ENCODE results near the gene CIAO2B.
"Not testable (repeated sequence)": the region's sequence is repeated elsewhere in the genome, so short reads cannot be mapped to it uniquely, and the experiment has no call there.

The CIAO2B gene

DNA sequence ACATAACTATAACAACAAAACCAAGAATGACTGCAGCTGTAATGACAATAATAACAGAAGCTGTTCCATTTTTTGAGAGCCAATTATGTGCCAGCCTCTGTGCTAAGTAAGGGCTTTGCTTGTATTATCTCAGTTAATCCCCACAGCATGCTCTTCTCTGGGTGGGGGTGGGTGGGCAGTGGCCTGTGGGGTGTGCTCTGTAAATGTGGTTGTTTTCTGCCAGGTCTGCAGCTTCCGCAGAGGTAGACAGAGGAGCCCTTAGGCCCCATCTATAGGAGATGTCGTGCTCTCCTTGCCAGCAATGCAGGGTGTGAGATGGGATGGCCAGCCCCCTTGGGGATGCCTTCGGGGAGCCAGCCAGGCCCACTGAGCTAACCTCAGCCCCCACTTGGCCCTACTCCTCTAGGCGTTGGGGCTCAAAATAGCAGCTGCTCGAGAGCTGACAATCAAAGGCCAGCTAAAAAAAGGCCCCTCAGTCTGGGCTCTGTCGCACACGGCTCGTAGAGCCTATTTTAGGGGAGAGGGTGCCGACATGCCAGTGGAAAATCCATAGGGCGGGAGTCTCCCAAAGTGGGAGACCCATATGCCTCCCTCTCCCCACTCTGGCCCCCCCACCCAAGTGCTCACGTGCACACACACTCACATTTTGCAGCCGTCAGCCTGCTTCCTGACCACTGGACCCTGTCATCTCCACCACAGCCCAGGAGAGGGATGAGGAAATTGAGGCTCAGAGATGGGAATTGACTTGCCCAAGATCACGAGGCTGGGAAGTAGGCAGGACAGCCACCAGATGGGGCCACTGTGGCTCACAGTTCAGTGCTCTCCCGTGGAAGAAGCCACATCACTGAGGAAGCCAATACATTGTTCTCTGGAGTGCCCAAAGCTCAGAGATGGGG, 31.3 kb downstream of the CIAO2B start:
- DNase-seq, result peak; percentile 17

DNA sequence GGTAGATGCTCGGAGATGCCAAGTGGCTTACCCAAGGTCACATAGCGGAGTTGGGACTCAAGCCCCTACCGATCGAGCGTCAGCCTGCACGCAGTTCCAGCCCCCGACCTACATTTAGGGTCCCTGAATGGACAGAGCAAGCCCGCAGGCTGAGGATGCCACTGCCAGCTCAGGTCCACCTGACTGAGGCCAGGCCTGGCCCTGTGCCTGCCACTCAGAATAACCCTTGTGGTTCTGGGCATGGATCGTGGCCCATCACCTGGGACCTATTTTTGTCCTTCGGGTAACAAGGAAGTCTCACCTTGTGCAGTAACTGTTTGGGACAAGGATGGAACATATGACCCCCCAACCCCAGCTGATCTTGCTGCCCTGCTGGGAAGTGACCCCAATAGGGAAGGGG, 32.6 kb downstream of the CIAO2B start:
- no peak for DNase-seq

DNA sequence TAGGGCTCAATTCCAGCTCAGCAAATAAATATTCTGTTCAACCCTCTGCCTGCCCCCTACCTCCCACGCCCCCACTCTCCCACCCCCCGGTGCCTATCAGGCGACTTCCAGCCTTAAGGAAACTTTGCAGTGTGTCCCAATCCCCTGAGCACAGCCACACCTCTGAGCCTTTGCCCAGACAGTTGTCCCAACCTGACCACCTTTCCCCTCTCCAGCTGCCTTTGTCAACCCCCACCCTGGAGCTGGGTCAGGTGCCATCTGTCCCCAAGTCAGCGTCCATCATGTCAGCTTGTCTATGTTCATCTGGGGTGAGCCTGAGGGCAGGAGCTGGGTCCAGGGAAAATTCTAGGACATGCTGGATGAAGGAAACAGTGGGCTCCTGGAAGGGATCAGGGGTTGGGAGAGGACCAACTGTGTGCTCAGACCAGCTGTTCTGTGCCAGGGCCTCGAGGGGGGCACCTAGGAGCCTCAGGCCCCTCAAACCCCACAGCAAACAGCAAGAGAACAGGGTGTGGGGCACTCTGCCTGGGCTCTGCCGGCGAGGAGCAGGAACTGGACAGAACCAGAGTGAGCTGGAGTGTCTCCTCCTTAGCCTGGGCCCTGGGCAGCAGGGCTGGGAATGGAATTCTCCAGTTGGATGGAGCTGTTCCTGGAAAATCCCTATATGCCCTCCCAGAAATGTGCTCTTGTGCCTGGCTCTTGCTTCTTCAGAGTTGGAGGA, 33.3 kb downstream of the CIAO2B start:
- DNase-seq, result peak; percentile 41

DNA sequence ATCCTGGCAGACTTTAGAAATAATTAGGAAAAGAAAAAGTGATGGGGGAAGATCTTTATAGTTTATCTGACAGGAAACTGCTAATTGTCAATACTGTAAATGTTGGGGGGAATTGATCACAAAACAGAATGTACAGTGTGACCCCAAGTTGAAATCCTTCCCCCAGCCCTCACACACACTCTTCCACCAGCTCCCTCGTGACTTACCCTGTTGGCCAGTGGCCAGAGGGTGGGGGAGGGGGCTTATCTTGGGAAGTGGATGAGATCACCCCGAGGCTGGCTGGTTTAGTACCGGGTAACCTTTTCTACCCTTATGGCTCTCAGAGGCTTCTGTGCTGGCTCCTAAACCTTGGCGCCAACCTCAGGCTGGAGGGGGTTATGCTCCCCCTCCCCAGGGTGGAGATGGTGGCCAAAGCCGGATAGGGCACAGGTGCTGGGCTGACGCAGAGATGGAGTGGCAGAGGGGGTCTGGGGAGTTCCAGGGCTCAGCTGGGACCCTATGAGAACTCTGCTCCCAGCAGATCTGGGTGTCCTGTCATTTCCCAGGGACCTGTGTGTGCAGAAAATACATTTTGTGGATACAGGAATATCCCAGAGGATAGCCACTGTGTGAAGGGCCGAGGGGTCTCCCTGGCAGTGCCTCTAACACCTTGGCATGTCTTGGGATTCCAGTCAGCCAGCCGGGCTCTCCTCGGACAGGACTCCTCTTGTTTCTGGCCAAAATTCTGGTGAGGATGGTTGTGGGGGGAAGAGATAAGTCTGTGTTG, 34.1 kb downstream of the CIAO2B start:
- peak; percentile 62 for DNase-seq

DNA sequence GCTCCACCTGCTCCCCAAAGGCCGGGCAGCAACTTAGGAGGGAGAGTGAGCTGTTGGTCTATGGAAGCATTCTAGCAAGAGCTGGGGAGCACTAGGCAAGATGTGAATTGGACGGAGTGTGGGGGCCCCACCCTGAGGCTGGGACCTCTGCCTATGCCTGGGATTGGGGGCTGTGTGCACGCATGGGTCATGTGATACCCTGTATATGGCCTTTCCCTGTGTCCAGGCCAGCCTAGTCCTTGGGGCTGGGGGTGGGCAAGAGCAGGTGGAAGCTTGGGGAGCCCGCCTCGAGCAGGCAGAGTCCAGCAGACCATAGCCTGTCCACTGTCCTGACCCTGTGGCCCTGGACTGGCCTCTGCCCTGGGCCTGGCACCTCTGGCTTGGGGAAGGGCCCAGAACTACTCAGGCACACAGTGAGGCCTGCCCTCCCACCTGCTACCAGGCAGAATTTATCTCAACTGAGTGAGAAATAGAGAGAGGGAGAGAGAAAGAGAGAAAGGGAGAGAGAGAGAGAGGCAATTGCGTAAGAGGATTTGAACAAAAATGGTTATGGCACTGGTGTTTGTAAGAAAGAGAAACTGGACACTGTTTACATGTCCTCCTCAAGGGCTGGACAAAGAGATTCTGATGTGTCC, 34.8 kb downstream of the CIAO2B start:
- DNase-seq, result no peak

DNA sequence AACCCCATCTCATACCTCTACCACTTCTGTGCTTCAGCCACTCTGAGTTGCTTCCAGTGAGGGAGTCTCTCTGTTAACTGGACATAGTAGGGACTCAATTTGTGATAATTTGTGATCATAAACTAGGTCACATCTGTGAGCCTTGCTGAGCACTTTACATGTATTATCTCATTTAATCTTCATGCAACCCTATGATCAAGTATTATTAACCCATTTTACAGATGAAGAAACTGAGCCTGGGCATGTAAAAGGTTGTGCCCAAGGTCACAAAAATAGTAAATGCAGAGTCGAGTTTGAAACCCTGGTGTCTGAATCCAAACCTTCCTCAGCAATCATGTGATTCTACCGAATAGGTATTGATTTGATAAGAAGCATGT, 35.3 kb downstream of the CIAO2B start:
- no peak for DNase-seq

DNA sequence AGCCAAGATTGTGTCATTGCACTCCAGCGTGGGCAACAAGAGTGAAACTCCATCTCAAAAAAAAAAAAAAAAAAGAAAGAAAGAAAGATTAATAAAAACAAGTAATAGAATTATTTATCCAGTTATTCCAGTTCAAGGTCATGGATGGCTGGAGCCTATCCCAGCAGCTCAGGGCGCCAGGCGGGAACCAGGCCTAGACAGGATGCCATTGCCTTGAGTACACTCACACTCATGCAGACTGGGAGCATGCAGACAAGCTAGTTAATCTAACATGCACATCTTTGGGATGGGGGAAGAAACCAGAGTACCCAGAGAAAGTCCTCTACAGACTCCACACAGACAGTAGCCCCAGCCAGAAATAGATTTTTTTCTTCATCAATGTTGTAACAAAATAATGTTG, 36.0 kb downstream of the CIAO2B start:
- no peak for DNase-seq

DNA sequence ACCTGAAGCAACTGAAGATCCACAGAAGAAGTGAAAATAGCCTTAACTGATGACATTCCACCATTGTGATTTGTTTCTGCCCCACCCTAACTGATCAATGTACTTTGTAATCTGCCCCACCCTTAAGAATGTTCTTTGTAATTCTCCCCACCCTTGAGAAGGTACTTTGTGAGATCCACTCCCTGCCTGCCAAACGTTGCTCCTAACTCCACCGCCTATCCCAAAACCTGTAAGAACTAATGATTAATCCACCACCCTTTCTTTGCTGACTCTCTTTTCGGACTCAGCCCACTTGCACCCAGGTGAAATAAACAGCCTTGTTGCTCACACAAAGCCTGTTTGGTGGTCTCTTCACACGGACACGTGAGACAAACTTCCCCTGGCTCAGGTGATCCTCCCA, 37.5 kb downstream of the CIAO2B start:
- DNase-seq, result not testable (repeated sequence)

DNA sequence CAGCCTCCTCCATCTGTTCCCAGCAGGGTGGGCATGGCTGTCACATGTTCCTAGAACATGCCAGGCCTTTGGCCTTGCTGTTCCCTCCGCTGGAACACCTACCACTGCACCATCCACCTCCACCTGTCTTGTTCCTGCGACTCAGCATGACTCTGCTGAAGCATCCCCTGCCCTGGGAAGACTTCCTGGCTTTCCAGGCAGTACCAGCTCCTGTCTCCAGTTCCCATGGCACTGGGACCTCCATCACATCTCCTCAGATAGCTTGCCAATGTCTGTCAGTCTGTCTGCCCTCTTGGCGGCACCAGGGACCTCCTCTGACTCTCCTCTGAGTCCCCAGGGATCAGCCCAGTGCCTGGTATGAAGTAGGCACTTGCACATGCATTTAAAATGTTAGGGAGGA, 38.2 kb downstream of the CIAO2B start:
- no peak for DNase-seq

DNA sequence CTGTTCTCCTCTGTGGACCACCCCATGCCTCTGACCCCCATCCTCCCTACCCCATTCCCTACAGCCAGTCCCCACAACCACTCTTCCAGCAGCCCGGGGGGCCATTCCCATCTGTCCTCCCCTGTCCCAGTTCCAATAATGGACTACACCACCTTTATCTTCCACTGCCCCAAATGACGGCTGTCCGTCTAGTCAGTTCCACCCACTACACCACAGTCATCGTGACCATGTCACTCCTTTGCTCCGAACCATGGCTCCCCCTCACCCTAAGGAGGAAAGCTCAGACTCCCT, 38.6 kb downstream of the CIAO2B start:
- DNase-seq, result no peak

DNA sequence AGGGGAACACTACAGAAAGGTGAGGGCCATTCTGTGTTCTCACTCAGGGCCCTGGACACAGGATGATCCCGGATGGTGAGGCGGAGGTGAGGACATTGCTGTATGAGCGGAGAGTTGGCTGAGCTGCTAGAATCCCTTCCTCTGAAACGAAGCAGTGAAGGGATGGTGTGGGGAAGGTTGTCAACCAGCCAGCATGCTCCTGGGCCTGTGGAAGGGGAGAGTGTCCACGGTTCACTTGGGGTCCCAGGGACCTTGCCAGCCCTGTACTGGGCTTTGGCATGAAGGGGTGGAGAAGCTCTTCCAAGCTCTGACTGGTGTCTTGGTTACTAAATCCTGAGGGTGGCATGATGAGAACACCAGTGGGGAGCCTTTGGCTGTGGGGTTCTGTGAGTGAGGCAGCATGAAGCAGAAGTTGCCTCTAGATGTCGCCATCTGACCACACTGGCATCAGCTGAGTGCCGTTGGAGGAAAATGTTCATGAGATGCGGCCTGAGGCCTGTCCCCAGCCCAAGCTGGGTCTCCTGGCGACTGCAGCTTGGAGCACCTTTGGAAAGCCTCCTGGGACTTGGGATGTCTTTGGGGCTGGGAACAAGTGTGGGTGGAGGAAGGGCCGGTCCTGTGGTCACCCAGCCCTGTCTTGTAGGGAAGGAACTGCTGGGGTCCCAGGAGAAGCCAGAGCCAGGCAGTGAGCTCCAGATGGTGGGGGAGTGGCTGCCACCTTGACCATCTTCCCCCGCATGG, 39.1 kb downstream of the CIAO2B start:
- DNase-seq, result no peak

DNA sequence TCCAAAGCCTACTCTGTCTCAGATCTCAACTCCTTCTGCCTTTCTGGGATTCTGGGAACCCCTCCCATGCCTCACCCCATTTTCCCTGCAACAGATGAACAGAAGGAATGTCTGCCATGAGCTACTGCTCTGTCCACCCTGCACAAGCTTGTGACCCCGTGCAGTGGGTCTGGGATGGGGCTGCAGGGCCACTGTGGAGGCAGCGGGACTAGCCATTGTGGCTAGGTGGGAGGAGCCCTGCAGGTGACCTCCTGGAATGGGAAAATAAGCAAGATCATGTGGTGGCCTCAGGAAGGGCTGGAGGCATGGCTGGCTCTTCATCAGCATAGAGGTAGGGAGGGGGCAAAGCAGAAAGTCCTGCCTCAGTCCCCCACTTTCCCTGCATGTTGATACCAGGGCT, 40.1 kb downstream of the CIAO2B start:
- DNase-seq, result no peak

DNA sequence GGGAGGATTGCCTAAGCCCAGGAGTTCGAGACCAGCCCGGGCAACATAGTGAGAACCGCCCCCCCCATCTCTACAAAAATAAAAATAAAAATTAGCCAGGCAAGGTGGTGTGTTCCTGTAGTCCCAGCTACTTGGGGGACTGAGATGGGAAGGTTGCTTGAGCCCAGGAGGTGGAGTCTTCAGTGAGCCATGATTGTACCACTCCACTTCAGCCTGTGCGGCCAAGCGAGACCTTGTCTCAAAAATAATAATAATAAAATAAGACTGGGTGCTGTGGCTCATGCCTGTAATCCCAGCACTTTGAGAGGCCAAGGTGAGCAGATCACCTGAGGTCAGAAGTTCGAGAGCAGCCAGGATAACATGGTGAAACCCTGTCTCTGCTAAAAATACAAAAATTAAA, 42.4 kb downstream of the CIAO2B start:
- DNase-seq, result no peak

DNA sequence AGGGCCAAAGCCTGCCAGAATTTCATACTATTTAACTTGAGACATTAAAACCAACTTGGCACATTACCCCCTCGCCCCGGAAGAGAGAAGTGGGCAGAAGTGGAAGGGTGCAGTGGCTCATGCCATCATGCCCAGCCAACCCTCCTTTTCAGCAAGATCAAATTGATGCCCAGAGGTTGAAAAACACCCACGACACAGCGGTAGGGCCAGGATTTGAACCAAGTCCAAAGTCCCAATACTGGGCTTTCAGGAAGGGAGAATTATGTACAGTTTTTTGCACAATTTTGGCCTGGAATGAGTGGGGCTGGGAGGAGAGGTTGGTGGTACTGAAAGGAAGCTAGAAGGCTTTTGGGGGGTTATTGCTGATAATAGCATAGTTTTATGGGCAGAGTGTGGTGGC, 42.8 kb downstream of the CIAO2B start:
- no peak for DNase-seq

DNA sequence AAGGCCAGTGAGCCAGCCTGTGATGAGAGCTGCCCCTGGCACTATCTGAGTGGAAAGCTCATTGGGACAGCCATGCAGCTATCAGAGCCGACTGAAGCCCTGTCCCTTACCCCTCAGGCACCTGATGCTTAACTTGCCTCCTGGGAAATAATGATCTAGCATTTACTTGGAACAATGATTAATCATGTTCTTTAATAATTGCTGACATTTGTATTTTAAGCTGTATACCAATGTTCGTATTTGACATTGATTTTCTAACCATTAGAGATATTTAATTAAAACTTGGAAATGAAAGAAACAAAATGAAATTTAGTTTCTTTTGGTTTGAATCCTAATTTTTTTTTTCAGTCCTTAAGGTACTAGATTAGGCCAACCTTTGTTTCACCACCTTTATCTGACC, 43.4 kb downstream of the CIAO2B start:
- no peak for DNase-seq

DNA sequence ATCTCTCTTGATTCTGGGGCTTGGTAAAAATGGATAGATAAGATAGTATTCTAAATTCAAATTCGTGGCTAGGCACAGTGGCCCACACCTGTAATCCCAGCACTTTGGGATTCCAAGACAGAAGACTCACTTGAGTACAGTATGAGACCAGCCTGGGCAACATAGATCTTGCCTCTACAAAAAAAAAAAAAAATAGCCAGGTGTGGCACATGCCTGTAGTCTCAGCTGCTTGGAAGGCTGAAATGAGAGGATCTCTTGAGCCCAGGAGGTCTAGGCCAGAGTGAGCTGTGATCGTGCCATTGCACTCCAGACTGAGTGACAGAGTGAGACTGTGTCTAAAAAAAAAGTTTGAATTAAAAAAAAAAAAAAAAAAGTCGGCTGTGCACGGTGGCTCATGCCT, 44.6 kb downstream of the CIAO2B start:
- no peak for DNase-seq

DNA sequence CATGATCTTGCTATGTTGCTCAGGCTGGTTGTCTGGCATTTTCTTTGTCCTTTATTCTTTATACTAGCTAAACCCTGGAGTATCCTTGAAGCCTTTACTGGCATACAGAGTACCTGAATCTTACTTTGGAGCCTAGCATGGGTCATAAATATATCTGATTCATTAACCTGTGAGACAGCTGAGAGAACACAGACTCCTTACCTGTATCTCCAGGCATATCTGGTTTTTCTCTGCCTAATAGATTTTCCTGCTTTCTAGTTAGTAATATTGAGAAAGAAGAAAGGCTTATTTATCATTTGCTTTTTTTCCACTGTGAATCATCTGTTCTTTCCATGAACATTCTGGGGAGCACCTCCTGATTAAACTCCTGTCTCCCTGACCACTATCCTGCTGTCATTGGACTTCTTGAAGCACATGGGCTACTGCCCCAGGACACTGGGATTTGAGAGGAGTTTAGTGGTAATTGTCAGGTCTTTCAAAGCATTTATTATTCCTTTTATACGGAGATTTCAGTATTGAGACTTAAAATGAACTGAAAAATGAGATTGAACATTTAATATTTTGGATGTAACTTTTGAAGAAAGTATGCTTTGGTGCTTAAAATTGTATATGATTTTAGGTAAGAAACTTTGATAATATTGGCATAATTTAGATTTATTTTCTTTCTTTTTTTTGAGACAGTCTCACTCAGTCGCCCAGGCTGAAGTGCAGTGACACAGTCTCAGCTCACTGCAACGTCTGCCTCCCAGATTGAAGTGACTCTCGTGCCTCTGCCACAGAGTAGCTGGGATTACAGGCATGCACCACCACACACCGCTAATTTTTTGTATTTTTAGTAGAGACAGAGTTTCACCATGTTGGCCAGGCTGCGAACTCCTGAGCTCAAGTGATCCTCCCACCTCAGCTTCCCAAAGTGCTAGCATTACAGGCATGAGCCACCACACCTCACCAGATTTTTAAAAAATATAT, 45.3 kb downstream of the CIAO2B start:
- DNase-seq, result no peak

DNA sequence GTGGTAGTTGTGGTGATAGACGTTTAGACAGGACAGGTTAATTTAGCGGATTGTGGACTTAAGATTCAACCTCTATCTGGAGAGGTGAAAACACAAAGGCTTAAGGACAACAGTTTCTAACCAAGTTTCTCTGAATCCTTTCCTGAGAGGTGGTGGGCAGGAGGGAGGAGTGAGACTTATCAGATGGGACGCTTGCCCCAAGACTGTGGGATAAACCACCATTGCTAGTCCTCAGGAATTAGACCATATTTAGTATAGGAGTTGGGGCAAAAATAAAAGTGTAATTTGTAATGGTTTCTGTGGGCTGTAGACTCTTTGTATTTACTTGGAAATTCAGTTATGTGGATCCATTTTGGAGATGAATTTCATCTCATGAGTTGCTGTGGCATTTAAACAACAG, 47.3 kb downstream of the CIAO2B start:
- DNase-seq, result no peak

DNA sequence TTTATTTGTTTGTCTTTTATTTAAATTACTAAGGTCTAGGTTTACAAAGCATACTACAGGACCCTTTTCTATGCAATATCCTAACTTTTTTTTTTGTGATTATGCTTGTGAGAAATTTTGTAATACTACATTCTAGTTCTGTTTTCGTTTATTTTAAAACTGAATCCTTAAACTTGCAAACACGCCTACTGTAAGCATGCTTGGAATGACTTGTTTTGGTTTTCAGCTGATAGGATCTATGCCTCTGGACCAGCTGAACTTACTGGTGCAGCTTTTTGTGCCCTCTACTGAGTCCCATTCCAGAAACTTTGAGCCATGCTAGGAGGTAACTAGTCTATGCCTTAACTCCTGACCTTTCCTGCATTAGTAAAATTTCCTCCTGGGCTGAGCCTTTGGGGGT, 47.9 kb downstream of the CIAO2B start:
- no peak for DNase-seq

DNA sequence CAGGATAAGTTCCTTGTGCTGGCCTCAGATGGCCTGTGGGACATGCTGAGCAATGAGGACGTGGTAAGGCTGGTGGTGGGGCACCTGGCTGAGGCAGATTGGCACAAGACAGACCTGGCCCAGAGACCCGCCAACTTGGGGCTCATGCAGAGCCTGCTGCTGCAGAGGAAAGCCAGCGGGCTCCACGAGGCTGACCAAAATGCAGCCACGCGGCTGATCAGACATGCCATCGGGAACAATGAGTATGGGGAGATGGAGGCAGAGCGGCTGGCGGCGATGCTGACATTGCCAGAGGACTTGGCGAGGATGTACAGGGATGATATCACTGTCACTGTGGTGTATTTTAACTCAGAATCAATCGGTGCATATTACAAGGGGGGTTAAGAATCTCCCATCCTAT, 48.7 kb downstream of the CIAO2B start:
- DNase-seq, result no peak

DNA sequence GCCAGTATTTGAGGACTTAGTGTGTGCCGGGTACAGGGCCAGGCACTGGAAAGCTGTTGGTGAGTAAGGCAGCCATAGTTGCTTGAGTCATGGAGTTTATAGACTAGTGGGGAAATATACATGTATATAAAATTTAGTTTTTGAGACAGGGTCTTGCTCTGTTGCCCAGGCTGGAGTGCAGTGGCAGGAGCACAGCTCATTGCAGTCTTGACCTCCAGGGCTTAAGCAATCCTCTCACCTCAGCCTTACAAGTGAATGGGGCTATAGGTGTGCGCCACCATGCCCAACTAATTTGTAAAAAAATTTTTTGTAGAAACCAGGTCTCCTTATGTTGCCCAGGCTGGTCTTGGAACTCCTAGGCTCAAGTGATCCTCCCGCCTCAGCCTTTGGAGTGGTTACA, 51.5 kb downstream of the CIAO2B start:
- no peak for DNase-seq
